ENCODE measurements around the gene HERC6. TPM values are rescaled to one million over a fixed set of nuclear protein-coding genes. Genes with fewer than 3 reads are reported as not detected.

Gene HERC6
- total and polyA plus RNA-seq, 9 of the 15 experiments (the other 6 are each of a cell fraction or from before 2014, with no cell fraction given), result 0.01 to 0.68 (median 0.15) TPM

DNA sequence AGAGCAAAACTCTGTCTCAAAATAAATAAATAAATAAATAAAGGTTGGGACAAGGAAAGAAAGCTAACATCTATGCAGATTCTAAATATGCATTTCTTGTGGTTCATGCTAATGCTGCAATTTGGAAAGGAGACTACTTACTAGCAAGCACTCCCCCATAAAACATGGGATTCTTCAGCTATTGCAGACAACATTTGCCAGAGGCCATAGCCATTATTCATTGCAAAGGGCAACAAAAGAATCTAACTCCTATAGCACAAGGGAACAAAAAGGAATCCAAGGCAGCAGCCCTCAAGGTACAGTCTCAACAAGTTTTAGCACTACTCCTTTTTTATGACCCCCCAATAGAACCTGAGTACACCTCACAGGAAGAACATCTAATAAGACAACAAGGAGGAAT, 70.2 kb downstream of the HERC6 start:
- no peaks in the 10 kb centered on the region for H3K36me3 ChIP-seq (ENCODE audit: control insufficient read depth, insufficient read depth, low read length)
- CTCF ChIA-PET (ENCODE audit: low intra/inter-chr PET ratio), result no interaction called here
- no peak overlapping the region for H3K9ac ChIP-seq (ENCODE audit: insufficient read depth in 1 of 2, low read depth in 2 of 2, low read length in 2 of 2)
- no peak overlapping the region for H3K4me3 ChIP-seq
- no peaks in the 10 kb centered on the region; a peak in 1 of 5 replicates for H3K27me3 ChIP-seq (ENCODE audit: control insufficient read depth in 2 of 2, insufficient read depth in 2 of 2, low read length in 2 of 2)
- no peak overlapping the region for H3K27ac ChIP-seq (ENCODE audit: extremely low read depth, low read depth, low read length)
- H3K9me3 ChIP-seq (replicated peaks; ENCODE audit: control insufficient read depth, insufficient read depth, low read depth, low read length), result no peaks in the 10 kb centered on the region
- TF ChIP-seq BRD4 (IDR thresholded peaks at IDR 0.05), result no peak
- TF ChIP-seq HCFC1 (IDR thresholded peaks at IDR 0.05; ENCODE audit: low read depth, low read length), result no peak
- no peak for TF ChIP-seq RBM25 (IDR thresholded peaks at IDR 0.05; ENCODE audit: low read depth, low read length, severe bottlenecking)
- no peak for TF ChIP-seq ARID2 (IDR thresholded peaks at IDR 0.05)
- TF ChIP-seq RBBP5 (IDR thresholded peaks at IDR 0.05; ENCODE audit: borderline replicate concordance, insufficient read depth, low read length, poor library complexity, severe bottlenecking), result no peak
- TF ChIP-seq ZBTB7A (IDR thresholded peaks at IDR 0.05; ENCODE audit: borderline replicate concordance, control insufficient read depth, low read depth, low read length), result no peak
- TF ChIP-seq, protein P1, sequence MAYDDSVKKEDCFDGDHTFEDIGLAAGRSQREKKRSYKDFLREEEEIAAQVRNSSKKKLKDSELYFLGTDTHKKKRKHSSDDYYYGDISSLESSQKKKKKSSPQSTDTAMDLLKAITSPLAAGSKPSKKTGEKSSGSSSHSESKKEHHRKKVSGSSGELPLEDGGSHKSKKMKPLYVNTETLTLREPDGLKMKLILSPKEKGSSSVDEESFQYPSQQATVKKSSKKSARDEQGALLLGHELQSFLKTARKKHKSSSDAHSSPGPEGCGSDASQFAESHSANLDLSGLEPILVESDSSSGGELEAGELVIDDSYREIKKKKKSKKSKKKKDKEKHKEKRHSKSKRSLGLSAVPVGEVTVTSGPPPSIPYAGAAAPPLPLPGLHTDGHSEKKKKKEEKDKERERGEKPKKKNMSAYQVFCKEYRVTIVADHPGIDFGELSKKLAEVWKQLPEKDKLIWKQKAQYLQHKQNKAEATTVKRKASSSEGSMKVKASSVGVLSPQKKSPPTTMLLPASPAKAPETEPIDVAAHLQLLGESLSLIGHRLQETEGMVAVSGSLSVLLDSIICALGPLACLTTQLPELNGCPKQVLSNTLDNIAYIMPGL (CRISPR knock-in tag; IDR thresholded peaks at IDR 0.05), result no peak
- intact Hi-C loops (cut with micrococcal nuclease) (no loop called here), in situ Hi-C loops (cut with MboI) (no loop called here)
- DNase-seq (ENCODE audit: extremely low read depth in 1 of 4, low spot score in 3 of 4) (no peak), FAIRE-seq (no peak), ATAC-seq (no peak)
- POLR2A ChIA-PET, result no interaction called here
- no peak overlapping the region for H3K4me2 ChIP-seq (ENCODE audit: insufficient read depth, low read length)
- no peaks in the 10 kb centered on the region for H3K4me1 ChIP-seq (replicated peaks in 1 of 2; ENCODE audit: control insufficient read depth in 2 of 2, insufficient read depth in 2 of 2, low read length in 2 of 2)
- H3K79me2 ChIP-seq (ENCODE audit: control insufficient read depth, insufficient read depth, low read length), result no peaks in the 10 kb centered on the region
- no peaks in the 10 kb centered on the region for H4K20me1 ChIP-seq (replicated peaks; ENCODE audit: control insufficient read depth, insufficient read depth, low read length)
- BruUV-seq (replicated peaks), result no TSS peak
- H2AFZ ChIP-seq (ENCODE audit: low read depth, low read length), result no peak overlapping the region
- H3K9me1 ChIP-seq (ENCODE audit: control insufficient read depth, insufficient read depth, low read length), result no peaks in the 10 kb centered on the region
